HepG2 (cell line): Measurements from ENCODE around the gene CCDC91. TPM values are rescaled to one million over a fixed set of nuclear protein-coding genes. Genes with fewer than 3 reads are reported as not detected.

Experiments
- ATAC-seq: fragments of 200-7000 bp; cut with Tn5 transposase; 3 replicates; pipeline ENCODE4 v1.9.1; 2020; ENCODE audit warnings: mild to moderate bottlenecking, moderate library complexity
- BruUV-seq: library from RNA; stranded (reverse); fragments of 400-500 nt; replicated peaks from 2 replicates; lab custom pipeline; 2021; lab: Mats Ljungman, UMichigan
- CTCF ChIA-PET: fragments of 300-600 bp; formaldehyde crosslinking; extraction: SDS; loops from one replicate; lab custom pipeline; 2021; ENCODE audit warnings: low total read pairs, inconsistent platforms, low intra/inter-chr PET ratio; lab: Yijun Ruan, JAX
- POLR2A ChIA-PET: fragments of 350-600 bp; sonication (Branson Sonifier 250); formaldehyde crosslinking; loops from one replicate; lab custom pipeline; 2020; ENCODE audit warnings: antibody characterized with exemption, inconsistent platforms; lab: Yijun Ruan, JAX
- DNase-seq: peaks from one replicate; pipeline ENCODE4 v3.0.0-alpha.2; 2015; ENCODE audit warnings: low spot score
- FAIRE-seq: peaks from 3 replicates; lab custom pipeline; 2011; peaks lifted over from hg19 to GRCh38; lab: Jason Lieb, UNC
- H2AFZ ChIP-seq: one replicate; pipeline ENCODE4 v1.6.1; 2011; ENCODE audit warnings: low read length, inconsistent platforms
- H3K27ac ChIP-seq: fragments of 300-600 bp; 3 replicates; pipeline ENCODE4 v1.8.0; 2011; ENCODE audit warnings: mixed run types, mild to moderate bottlenecking, mixed read lengths, low read length, inconsistent platforms; ENCODE audit not compliant: insufficient read depth; ENCODE audit errors: extremely low read length
- H3K27me3 ChIP-seq, 2 experiments: fragments of 200-600 bp in 1 of 2; 2 replicates in 1 of 2; 3 replicates in 1 of 2; pipeline versions ENCODE4 v1.6.0 to v1.8.0; 2011; ENCODE audit warnings: low read length in 2 of 2, mild to moderate bottlenecking in 2 of 2, moderate library complexity in 2 of 2, inconsistent platforms in 1 of 2; ENCODE audit not compliant: insufficient read depth in 2 of 2, control insufficient read depth in 1 of 2
- H3K36me3 ChIP-seq, 2 experiments: fragments of 200-600 bp in 1 of 2; replicated peaks in 1 of 2; 2 replicates in 1 of 2; 3 replicates in 1 of 2; pipeline versions ENCODE4 v1.5.1 to v1.8.0; 2011; ENCODE audit warnings: low read length in 2 of 2, inconsistent platforms in 1 of 2; ENCODE audit not compliant: insufficient read depth in 2 of 2, control insufficient read depth in 1 of 2
- H3K4me1 ChIP-seq: 2 replicates; pipeline ENCODE4 v1.5.1; 2012; ENCODE audit warnings: low read length, inconsistent platforms; ENCODE audit not compliant: insufficient read depth
- H3K4me2 ChIP-seq: 2 replicates; pipeline ENCODE4 v1.6.0; 2011; ENCODE audit warnings: low read depth, low read length, inconsistent platforms
- H3K4me3 ChIP-seq, 3 experiments: fragments of 200-600 bp in 1 of 3; sonication (generic), shearing (Covaris generic) in 1 of 3; replicated peaks in 1 of 3; 2 replicates each; pipeline ENCODE4 v1.5.1; 2011 to 2016; ENCODE audit warnings: low read length in 3 of 3, inconsistent platforms in 2 of 3, low read depth in 2 of 3, mild to moderate bottlenecking in 2 of 3, control low read depth in 1 of 3, mixed read lengths in 1 of 3; ENCODE audit not compliant: insufficient read depth in 1 of 3
- H3K79me2 ChIP-seq: one replicate; pipeline ENCODE4 v1.6.1; 2011; ENCODE audit warnings: low read length, inconsistent platforms; ENCODE audit not compliant: insufficient read depth
- H3K9ac ChIP-seq: 2 replicates; pipeline ENCODE4 v1.6.0; 2011; ENCODE audit warnings: mild to moderate bottlenecking, low read depth, low read length, inconsistent platforms; ENCODE audit not compliant: insufficient read depth
- H3K9me3 ChIP-seq: 2 replicates; pipeline ENCODE4 v1.5.1; 2012; ENCODE audit warnings: mild to moderate bottlenecking, low read length
- H4K20me1 ChIP-seq: 2 replicates; pipeline ENCODE4 v1.6.0; 2011; ENCODE audit warnings: inconsistent platforms, mild to moderate bottlenecking, low read length, moderate library complexity; ENCODE audit not compliant: insufficient read depth
- BATF2 ChIP-seq: sonication (generic); formaldehyde crosslinking; IDR thresholded peaks from 2 replicates; pipeline ENCODE4 v1.8.0; 2022; ENCODE audit warnings: mild to moderate bottlenecking, missing genetic modification reagents, moderate library complexity
- KDM4B ChIP-seq: sonication (generic); formaldehyde crosslinking; IDR thresholded peaks from 2 replicates; pipeline ENCODE4 v1.4.0; 2020; ENCODE audit warnings: missing genetic modification reagents
- NCOA1 ChIP-seq: sonication (generic); formaldehyde crosslinking; IDR thresholded peaks from 2 replicates; pipeline ENCODE4 v1.9.0; 2021; ENCODE audit warnings: missing genetic modification reagents
- PAF1 ChIP-seq: IDR thresholded peaks from 2 replicates; pipeline ENCODE4 v1.6.1; 2016; ENCODE audit warnings: missing genetic modification reagents, missing compliant biosample characterization
- ZMYM4 ChIP-seq: sonication (generic); formaldehyde crosslinking; IDR thresholded peaks from 2 replicates; pipeline ENCODE4 v1.8.1; 2023; ENCODE audit warnings: mild to moderate bottlenecking, missing genetic modification reagents
- ZNF296 ChIP-seq: sonication (generic); formaldehyde crosslinking; conservative IDR thresholded peaks from 2 replicates; pipeline ENCODE4 v1.5.0; 2020; ENCODE audit warnings: mild to moderate bottlenecking, missing genetic modification reagents
- ZNF557 ChIP-seq: sonication (generic); formaldehyde crosslinking; IDR thresholded peaks from 2 replicates; pipeline ENCODE4 v1.4.0; 2020; ENCODE audit warnings: missing genetic modification reagents
- WGBS: methylation state at CpG from one replicate; pipeline ENCODE4 v1.1.6; 2017; ENCODE audit warnings: low lambda C conversion rate; 5-methylcytosine and 5-hydroxymethylcytosine counted together
- in situ Hi-C: cut with HindIII; loops from 2 replicates; pipeline ENCODE4 v1.10.0; 2017; ENCODE audit warnings: low pct_unique_long_range_greater_than_20kb; ENCODE audit not compliant: extremely low pct_ligation_motif_present
- intact Hi-C: fragments of 100-400 bp; cut with micrococcal nuclease; formaldehyde crosslinking; loops from one replicate; pipeline ENCODE4 v1.10.0; 2022; ENCODE audit not compliant: unreplicated experiment
- polyA plus RNA-seq, 8 experiments: library from polyadenylated mRNA; depleted of rRNA in 3 of 8; stranded (reverse) in 7 of 8; unstranded in 1 of 8; fragments of >200 nt; fragmentation: Illumina TruSeq in 4 of 8; extraction: Trizol in 4 of 8; gene quantifications; 2 replicates each; pipeline versions ENCODE4 v1.2.1 to v1.2.3, GENCODE V29; 2011 to 2016; ENCODE audit warnings: low read depth in 4 of 8, missing spikeins in 1 of 8, mixed read lengths in 1 of 8; ENCODE audit not compliant: insufficient read depth in 1 of 8
- total RNA-seq, 5 experiments: library from RNA; depleted of rRNA; stranded (reverse); fragments of >200 nt; fragmentation: Illumina TruSeq; extraction: Trizol; gene quantifications; 2 replicates each; pipeline ENCODE4 v1.2.3, GENCODE V29; 2016; ENCODE audit warnings: low read depth in 1 of 5

CCDC91 gene
- total and polyA plus RNA-seq, 2 of the 13 experiments (the other 11 are each of a cell fraction or from before 2014, with no cell fraction given): 9.8 to 15.8 TPM

- in situ Hi-C loops: no loop called here
- intact Hi-C loops: no loop called here
- FAIRE-seq (no peak), ATAC-seq (no peak), DNase-seq (no peak)
- Histone ChIP-seq H3K4me3 (no peak overlapping the region), H3K4me2 (no peak overlapping the region), H4K20me1 (no peaks in the 10 kb centered on the region), H3K27me3 (no peaks in the 10 kb centered on the region), H3K4me1 (peaks cover 6% of the 10 kb centered on the region; the same call in 1 of the 2 replicates), H3K79me2 (no peaks in the 10 kb centered on the region), H3K27ac (no peak overlapping the region), H3K9me3 (no peaks in the 10 kb centered on the region), H3K9ac (no peak overlapping the region), H3K36me3 (no peaks in the 10 kb centered on the region), H2AFZ (no peak overlapping the region)
- no peak for TF ChIP-seq ZMYM4 (CRISPR knock-in tag)
- TF ChIP-seq PAF1: no peak
- TF ChIP-seq NCOA1 (CRISPR knock-in tag): no peak
- BruUV-seq: no TSS peak
- ChIA-PET POLR2A (no interaction called here), CTCF (no interaction called here)
- 8% methylated on average over 3 of the region's 3 CpGs for WGBS
Measured at GRCh38 chr12:28570811-28571210, 380.6 kb downstream of the CCDC91 start.

GRCh38 chr12:28574746-28575592 lies 384.7 kb downstream of the CCDC91 start:
- no peaks in the 10 kb centered on the region for H3K9me3 ChIP-seq
- TF ChIP-seq ZNF557 (CRISPR knock-in tag) (no peak), BATF2 (CRISPR knock-in tag) (no peak), KDM4B (CRISPR knock-in tag) (no peak), ZNF296 (no peak)
- no peak overlapping the region for H3K4me2 ChIP-seq
- ChIA-PET POLR2A (no interaction called here), CTCF (no interaction called here)
- FAIRE-seq (no peak), DNase-seq (no peak), ATAC-seq (no peak; the same call in 2 of the 3 replicates)
- intact Hi-C loops (no loop called here), in situ Hi-C loops (no loop called here)
- no peak overlapping the region for H3K4me3 ChIP-seq
- no peak overlapping the region for H3K9ac ChIP-seq
- H3K36me3 ChIP-seq: no peaks in the 10 kb centered on the region
- peaks cover 6% of the 10 kb centered on the region; the same call in 1 of the 2 replicates for H3K4me1 ChIP-seq
- BruUV-seq: no TSS peak
- WGBS: 26% methylated on average over 5 of the region's 5 CpGs
- no peak overlapping the region for H3K27ac ChIP-seq
- H3K79me2 ChIP-seq: no peaks in the 10 kb centered on the region
- H4K20me1 ChIP-seq: no peaks in the 10 kb centered on the region
- no peaks in the 10 kb centered on the region for H3K27me3 ChIP-seq
- H2AFZ ChIP-seq: no peak overlapping the region
